Nephron (organoid): ENCODE data around the gene TMEM40.

Experiments
- H3K27ac Mint-ChIP-seq, 3 experiments: 2 replicates each; pipeline ENCODE4 v1.8.0; 2020; ENCODE audit warnings: mixed read lengths in 3 of 3, mild to moderate bottlenecking in 2 of 3, moderate library complexity in 1 of 3
- H3K27me3 Mint-ChIP-seq: 2 replicates; pipeline ENCODE4 v1.8.0; 2021; ENCODE audit warnings: low read depth, mild to moderate bottlenecking, moderate library complexity, mixed read lengths
- H3K36me3 Mint-ChIP-seq: 2 replicates; pipeline ENCODE4 v1.8.0; 2020; ENCODE audit warnings: low read depth, mixed read lengths
- H3K4me1 Mint-ChIP-seq: 2 replicates; pipeline ENCODE4 v1.8.0; 2020; ENCODE audit warnings: mixed read lengths
- H3K4me3 Mint-ChIP-seq, 3 experiments: 2 replicates each; pipeline ENCODE4 v1.8.0; 2020; ENCODE audit warnings: mild to moderate bottlenecking in 3 of 3, mixed read lengths in 3 of 3, moderate library complexity in 2 of 3
- H3K9me3 Mint-ChIP-seq: 2 replicates; pipeline ENCODE4 v1.8.0; 2020; ENCODE audit warnings: mixed read lengths
- TF ChIP-seq, protein P1 (sequence below), 3 experiments: fragments of 200-600 bp; sonication (generic); IDR thresholded peaks; one replicate each; pipeline ENCODE4 v1.5.0; 2021; ENCODE audit warnings: antibody characterized with exemption in 3 of 3; ENCODE audit not compliant: unreplicated experiment in 3 of 3

The TMEM40 gene

DNA sequence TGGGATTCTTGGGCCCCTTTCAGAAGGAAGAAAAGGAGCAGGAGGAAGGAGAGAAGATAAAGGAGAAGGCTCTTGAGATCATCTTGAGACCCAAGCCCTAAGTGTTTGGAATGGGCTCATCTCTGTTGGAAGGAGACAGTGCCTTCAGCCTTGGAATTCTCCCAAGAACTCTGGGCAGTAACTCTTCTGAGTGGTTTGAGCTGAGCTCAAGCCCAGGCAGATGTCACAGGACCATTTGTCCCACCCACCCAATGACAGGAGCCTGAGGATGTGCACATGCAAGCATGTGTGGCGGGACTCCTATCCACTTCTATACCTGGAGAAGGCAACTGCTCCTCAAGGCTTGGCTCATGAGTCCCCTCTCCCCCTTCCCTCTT, 14.6 kb upstream of the TMEM40 start:
- Mint-ChIP-seq H3K36me3 (no peaks in the 10 kb centered on the region), H3K9me3 (peaks cover 3% of the 10 kb centered on the region), H3K27ac (peak overlapping the region; percentile 30 to 92 (median 80)), H3K27me3 (peaks cover 6% of the 10 kb centered on the region), H3K4me1 (peaks cover 22% of the 10 kb centered on the region), H3K4me3 (no peak overlapping the region)
- TF ChIP-seq, protein P1, sequence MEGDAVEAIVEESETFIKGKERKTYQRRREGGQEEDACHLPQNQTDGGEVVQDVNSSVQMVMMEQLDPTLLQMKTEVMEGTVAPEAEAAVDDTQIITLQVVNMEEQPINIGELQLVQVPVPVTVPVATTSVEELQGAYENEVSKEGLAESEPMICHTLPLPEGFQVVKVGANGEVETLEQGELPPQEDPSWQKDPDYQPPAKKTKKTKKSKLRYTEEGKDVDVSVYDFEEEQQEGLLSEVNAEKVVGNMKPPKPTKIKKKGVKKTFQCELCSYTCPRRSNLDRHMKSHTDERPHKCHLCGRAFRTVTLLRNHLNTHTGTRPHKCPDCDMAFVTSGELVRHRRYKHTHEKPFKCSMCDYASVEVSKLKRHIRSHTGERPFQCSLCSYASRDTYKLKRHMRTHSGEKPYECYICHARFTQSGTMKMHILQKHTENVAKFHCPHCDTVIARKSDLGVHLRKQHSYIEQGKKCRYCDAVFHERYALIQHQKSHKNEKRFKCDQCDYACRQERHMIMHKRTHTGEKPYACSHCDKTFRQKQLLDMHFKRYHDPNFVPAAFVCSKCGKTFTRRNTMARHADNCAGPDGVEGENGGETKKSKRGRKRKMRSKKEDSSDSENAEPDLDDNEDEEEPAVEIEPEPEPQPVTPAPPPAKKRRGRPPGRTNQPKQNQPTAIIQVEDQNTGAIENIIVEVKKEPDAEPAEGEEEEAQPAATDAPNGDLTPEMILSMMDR (IDR thresholded peaks at IDR 0.05; ENCODE audit: unreplicated experiment in 3 of 3): no peak

DNA sequence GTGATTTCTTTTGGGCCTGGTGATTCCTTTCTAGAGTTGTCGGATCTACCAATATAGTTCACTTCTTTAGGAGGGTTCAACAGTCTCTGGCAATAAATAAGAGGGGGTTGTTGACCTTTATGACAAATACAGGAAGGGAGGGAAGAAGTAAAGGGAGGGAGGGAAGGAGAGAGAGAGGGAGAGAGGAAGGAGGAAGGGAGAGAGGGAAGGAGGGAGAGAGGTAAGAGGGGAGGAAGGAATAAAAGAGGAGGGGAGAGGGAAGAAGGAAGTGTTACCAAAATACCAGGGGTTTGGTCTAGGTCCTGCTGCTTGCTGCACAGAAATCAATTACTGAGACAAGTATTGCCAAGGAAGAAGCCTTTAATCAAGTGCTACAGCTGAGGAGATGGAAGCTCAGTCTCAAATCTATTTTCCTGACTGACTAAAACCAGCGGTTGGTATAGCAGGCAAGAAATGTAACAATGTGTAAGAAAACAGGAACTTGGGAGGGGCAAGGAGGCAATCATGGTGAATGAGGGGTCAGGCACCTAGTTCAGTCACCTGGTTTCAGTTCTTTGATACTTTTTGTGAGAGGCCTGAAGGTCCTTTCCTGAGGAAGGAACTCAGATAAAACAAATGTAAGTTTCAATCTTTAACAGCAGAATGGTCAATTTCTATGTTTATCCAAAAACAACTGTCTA, 14.1 kb upstream of the TMEM40 start:
- H3K36me3 Mint-ChIP-seq: no peaks in the 10 kb centered on the region
- TF ChIP-seq, protein P1 (IDR thresholded peaks at IDR 0.05; ENCODE audit: unreplicated experiment in 3 of 3): no peak
- H3K4me1 Mint-ChIP-seq: peaks cover 22% of the 10 kb centered on the region
- H3K4me3 Mint-ChIP-seq: no peak overlapping the region
- H3K27ac Mint-ChIP-seq: peak overlapping the region; percentile 30 to 92 (median 80)
- peaks cover 3% of the 10 kb centered on the region for H3K9me3 Mint-ChIP-seq
- peaks cover 6% of the 10 kb centered on the region for H3K27me3 Mint-ChIP-seq

DNA sequence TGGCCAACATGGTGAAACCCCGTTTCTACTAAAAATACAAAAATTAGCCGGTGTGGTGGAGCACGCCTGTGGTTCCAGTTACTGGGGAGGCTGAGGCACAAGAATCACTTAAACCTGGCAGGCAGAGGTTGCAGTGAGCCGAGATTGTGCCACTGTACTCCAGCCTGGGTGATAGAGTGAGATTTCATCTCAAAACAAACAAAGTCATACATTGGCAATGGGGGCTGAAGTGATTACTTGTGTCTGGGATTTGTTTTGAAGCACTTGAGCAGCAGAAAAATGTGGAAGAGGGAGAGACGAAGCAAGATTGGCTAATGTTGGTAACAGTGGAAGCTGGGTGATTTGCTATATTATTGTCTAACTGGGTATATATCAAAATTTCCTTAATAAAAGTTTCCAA, 13.4 kb upstream of the TMEM40 start:
- Mint-ChIP-seq H3K4me1 (peaks cover 16% of the 10 kb centered on the region), H3K9me3 (peaks cover 3% of the 10 kb centered on the region)

DNA sequence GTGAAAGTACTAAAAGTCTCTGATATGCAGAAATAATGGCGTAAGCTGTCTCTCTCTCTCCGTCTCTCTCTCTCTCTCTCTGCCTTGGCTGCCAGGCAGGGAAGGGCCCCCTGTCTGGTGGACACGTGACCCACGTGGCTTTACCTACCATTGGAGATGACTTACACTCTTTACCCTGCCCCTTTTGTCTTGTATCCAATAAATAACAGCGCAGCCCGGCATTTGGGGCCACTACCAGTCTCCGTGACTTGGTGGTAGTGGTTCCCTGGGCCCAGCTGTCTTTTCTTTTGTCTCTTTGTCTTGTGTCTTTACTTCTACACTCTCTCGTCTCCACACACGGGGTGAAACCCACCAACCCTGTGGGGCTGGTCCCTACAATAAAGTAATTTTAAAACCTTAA, 12.2 kb upstream of the TMEM40 start:
- no peak overlapping the region for H3K4me3 Mint-ChIP-seq
- peaks cover 3% of the 10 kb centered on the region for H3K27me3 Mint-ChIP-seq
- H3K27ac Mint-ChIP-seq: peak overlapping the region in 1 of 3 experiments; percentile 7
- H3K9me3 Mint-ChIP-seq: no peaks in the 10 kb centered on the region
- H3K4me1 Mint-ChIP-seq: peaks cover 10% of the 10 kb centered on the region
- H3K36me3 Mint-ChIP-seq: no peaks in the 10 kb centered on the region
- TF ChIP-seq, protein P1 (IDR thresholded peaks at IDR 0.05; ENCODE audit: unreplicated experiment in 3 of 3): no peak

More for the DNA sequence above, 13.4 kb upstream of the TMEM40 start:
- Mint-ChIP-seq H3K4me3 (no peak overlapping the region), H3K27ac (peak overlapping the region; percentile 30 to 92 (median 80)), H3K36me3 (no peaks in the 10 kb centered on the region), H3K27me3 (peaks cover 3% of the 10 kb centered on the region)
- TF ChIP-seq, protein P1 (IDR thresholded peaks at IDR 0.05; ENCODE audit: unreplicated experiment in 3 of 3): no peak

DNA sequence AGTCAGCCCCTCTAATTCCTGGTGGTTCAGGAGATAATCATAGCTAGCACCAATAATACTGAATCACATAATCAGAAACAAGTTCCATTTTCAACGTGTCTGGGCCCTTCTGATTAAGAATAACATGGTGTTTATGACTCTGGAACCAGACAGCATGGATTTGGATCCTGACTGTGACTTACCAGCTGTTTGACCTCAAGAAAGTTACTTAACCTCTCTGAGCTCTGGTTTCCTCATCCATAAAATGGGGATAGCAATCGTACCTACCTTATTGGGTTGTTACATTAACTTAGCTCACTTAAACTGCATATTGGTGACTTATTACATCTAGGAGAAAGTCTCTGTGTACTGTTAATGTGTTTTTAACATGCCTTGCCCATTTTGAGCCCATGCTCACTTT, 10.7 kb upstream of the TMEM40 start:
- Mint-ChIP-seq H3K4me1 (peaks cover 10% of the 10 kb centered on the region), H3K27me3 (peaks cover 3% of the 10 kb centered on the region), H3K9me3 (no peaks in the 10 kb centered on the region), H3K27ac (no peak overlapping the region), H3K36me3 (no peaks in the 10 kb centered on the region), H3K4me3 (no peak overlapping the region)
- TF ChIP-seq, protein P1 (IDR thresholded peaks at IDR 0.05; ENCODE audit: unreplicated experiment in 3 of 3): no peak
